IPS-11a (cell line): ENCODE data around the gene VPS54.

ENCODE experiments used
- H3K4me3 ChIP-seq: one replicate; pipeline ENCODE4 v1.5.1; 2013; ENCODE audit warnings: low read depth, low read length, control low read depth

Gene VPS54

DNA sequence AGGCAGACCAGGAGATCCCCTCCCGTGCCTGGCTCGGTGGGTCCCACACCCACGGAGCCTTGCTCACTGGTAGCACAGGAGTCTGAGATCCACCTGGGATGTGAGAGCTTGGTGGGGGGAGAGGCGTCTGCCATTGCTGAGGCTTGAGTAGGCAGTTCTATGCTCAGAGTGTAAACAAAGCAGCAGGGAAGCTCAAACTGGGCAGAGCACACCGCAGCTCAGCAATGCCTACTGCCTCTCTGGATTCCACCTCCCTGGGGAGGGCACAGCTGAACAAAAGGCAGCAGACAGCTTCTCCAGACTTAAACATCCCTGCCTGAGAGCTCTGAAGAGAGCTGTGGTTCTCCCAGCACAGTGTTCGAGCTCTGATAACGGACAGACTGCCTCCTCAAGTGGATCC lies 92.4 kb downstream of the VPS54 start:
- H3K4me3 ChIP-seq: no peak overlapping the region

DNA sequence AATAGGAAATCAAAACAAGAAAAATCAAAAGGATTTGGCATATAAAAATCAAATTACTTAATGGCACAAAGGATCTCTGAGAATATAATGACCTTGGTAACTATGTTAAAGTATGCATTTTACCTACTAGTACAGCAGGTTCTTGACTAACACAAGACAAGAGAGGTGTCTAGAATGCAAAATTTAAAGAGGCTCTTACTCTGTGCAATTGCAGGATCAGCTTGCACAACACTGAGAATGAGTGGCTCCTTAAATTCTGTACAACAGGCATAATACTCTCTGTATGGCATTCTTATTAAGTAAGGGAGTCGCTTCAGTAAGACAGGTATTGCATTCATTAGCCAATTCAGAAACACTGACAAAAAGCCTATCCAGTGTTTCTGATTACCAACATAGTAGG lies 104.9 kb downstream of the VPS54 start:
- no peak overlapping the region for H3K4me3 ChIP-seq

GRCh38 chr2:63903003-63903402 lies 116.2 kb downstream of the VPS54 start:
- no peak overlapping the region for H3K4me3 ChIP-seq

GRCh38 chr2:63902149-63902548 lies 117.1 kb downstream of the VPS54 start:
- no peak overlapping the region for H3K4me3 ChIP-seq

GRCh38 chr2:63899639-63900038 lies 119.6 kb downstream of the VPS54 start:
- no peak overlapping the region for H3K4me3 ChIP-seq

DNA sequence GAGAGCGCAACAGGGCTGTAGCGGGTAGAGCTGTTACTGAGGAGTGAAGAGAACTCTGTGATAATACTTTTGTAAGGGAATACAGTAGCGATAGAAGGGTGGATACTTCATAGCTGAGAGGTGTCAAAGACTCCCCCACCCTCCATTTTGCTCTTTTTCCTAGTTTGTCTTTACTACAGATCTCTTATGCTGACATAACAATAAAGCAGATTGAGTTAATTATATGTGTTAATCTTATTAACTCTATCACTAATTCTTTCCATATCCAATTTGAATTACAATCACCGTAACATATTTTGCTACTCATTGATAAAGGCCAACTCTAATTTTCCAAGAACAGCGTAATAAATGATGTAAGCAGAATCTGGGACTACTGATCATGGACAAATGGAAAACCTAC lies 120.4 kb downstream of the VPS54 start:
- H3K4me3 ChIP-seq: no peak overlapping the region

- H3K4me3 ChIP-seq: no peak overlapping the region
Measured at GRCh38 chr2:63894167-63894566, 125.1 kb downstream of the VPS54 start.

DNA sequence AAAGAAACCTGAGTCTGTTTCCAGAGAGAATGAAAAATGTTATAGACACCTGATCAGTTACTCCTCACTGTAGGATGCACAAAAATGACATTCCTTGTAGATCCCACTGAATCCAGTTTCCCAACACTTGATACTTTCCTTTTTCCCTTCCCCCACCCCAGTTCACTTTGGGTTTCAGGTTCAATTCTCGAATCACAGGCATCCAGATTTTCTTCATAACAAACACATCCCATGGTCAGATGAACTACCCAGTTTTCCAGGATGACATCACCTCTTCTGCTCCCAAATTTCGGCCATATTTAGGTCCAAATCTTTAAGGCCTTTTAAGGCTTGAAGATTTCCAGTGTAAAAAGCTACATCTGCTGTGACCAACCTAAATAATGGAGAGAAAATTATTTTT lies 126.1 kb downstream of the VPS54 start:
- no peak overlapping the region for H3K4me3 ChIP-seq

- no peak overlapping the region for H3K4me3 ChIP-seq
Measured at GRCh38 chr2:63891488-63892030, 127.7 kb downstream of the VPS54 start.

DNA sequence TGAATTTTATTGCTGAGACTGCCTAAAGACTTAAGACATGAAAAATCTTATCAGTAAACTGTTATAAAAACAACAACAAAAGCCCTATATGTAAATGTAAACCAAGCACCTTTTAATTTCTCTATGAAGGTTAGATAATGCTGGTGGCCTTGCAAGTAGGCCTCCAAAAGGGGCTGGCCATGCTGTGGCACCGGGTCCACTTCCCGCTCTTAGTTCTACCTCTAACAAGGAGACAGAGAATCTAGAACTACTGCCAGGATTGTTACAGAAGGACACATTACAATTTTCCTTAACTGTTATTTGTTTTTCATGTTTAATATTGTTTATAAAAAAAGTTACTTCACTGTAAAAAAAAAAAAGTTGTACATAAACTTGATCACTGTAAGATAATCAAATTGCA lies 128.6 kb downstream of the VPS54 start:
- H3K4me3 ChIP-seq: no peak overlapping the region

DNA sequence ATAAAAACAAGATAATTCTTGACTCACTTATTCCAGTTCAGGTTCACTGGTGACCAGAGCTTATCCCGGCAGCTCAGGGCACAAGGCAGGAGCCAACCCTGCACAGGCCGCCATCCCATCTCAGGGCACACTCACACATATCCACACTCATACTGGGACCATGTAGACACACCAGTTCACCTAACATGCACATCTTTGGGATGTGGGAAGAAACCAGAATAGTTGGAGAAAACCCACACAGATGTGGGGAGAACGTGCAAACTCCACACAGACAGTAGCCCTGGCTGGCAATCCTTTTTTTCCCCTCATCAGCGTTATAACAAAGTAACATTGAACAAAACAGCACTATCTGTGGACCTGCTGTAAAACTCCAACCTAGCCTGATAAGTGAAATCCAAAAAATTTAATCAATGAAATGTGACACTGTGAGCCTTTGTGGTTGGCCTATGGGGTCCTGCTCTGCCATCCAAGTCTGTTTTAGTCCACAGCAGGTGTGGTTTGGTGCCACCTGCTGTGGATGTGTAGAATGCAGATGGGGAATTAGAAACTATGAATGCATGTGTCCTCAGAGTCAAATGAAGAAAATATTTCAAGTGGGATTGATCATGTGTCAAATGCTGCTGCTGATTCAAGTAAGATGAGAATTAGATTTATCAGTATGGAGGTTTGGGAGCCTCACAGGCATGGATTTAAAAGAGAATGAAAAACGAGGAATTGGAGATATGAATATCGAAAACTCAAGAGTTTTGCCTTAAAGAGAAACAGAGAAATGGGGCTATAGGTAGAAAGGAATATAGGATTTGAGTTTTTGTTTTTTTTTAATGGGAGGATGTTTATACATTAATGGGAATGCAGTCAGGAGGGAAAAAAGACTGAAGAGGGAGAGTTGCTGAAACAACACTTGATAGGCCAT lies 130.5 kb downstream of the VPS54 start:
- no peak overlapping the region for H3K4me3 ChIP-seq

DNA sequence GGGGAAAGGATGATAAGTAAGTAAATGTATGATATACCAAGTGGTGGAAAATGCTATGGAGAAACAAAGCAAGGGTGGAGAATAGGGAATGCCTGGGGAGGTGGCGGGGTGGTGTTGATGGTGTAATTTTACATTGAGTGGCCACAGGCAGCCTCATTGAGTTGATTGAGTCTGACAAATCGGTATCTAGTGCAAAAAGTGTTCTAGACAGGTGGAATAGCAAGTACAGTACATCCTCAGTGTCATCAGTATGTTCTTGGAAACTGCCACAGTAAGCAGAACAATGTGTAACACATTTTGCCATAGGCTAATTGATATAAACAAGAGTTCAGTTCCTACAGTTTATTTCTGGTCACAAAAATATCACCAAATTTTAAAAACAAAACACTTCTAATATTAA lies 131.2 kb downstream of the VPS54 start:
- H3K4me3 ChIP-seq: no peak overlapping the region

DNA sequence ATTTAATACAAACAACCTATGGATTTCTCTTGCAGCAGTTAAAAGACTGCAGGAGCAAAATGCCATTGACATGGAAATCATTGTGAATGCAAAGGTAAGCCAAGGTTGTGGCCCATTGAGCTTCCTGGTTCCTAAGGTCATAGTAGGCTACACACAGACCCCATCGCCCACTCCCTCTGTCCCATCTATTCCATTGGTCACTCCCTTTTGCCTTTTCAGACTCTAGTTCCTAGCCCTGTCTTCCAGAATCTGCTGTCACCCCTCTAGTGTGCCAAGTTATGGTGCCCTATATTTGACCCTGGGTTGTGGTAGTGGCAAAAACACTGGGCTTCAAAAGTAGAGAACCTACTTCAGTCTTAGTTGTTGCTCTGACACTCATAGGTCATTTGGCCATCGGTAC lies 132.8 kb downstream of the VPS54 start:
- H3K4me3 ChIP-seq: no peak overlapping the region

DNA sequence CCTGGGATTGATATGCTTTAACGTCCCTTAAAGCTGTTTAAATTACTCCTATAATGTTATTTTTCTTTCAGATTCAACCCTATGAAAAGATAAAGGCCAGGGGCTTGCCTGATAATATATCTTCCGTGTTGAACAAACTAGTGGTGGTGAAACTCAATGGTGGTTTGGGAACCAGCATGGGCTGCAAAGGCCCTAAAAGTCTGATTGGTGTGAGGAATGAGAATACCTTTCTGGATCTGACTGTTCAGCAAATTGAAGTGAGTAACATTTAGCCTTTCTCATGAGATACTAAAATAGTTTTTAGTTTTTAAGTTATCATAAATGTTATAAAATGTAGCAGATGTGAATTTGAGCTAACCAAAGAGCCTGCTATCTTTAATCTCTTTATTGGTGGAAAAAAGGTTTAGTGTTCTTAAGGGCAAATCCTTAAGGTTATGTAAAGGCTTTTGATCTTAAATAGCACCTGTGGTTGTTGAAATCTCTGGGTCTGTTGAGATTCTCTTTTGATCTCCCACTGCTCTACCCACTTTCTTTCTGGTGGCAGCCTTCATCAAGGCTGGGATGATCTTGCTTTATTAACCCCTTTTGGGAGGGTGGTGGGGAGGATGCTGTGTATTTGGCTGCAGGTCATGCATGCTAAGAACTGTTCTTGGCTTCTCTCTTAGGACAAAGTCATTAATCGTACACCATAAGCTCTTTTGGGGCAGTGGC lies 136.7 kb downstream of the VPS54 start:
- no peak overlapping the region for H3K4me3 ChIP-seq

DNA sequence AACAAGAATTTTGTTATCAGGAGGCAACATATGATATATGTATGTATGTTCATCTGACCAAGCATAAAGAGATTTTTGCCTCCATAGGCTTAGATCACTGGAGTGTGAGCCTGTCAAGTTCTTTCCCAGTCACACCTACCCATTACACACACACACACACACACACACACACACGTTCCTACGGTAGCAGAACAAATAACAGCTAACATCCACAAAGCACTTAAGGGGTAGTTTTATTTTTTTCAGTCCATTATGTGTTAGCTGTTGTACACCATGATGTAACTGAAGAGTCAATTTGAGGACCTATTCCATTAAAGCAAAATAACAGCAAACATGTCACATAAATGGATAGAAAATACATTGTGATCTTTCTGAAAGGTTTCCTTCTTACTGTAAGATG lies 138.0 kb downstream of the VPS54 start:
- H3K4me3 ChIP-seq: no peak overlapping the region

DNA sequence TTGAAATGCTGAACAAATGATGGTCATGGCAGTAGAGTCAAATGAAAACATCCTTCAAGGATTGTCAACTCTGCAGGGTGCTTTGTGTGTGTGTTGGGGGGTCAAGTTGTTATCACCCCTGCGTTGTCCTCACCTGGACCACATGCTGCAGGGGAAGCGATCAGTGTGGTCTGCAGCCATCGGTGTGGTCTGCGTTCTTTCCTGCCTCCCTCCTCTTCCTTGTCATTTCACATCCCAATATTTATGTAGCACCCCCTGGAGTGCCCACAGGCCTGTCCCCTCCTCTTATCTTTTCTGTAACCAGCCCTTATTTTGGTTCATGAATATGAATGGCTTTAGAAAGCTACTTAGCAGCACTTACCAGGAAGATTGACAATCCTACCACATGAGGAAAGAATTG lies 138.6 kb downstream of the VPS54 start:
- H3K4me3 ChIP-seq: no peak overlapping the region

GRCh38 chr2:63879876-63880433 lies 139.3 kb downstream of the VPS54 start:
- no peak overlapping the region for H3K4me3 ChIP-seq

DNA sequence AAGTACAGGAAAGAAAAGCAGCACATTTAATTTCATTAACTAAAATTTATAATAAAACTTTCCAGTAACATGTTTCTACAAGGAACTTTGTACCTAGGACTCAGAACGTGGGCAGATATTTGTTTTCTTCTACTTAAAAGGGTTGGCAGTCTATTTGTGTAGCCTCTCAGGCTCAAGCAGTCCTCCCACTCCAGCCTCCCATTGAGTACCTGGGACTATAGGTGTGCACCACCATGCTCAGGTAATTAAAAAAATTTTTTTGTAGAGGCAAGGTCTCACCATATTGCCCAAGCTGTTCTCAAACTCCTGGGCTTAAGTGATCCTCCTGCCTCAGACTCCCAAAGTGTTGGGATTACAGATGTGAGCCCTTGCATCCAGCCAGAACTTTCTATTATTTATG lies 140.7 kb downstream of the VPS54 start:
- no peak overlapping the region for H3K4me3 ChIP-seq

- H3K4me3 ChIP-seq: no peak overlapping the region
Measured at GRCh38 chr2:63876311-63876710, 142.9 kb downstream of the VPS54 start.

DNA sequence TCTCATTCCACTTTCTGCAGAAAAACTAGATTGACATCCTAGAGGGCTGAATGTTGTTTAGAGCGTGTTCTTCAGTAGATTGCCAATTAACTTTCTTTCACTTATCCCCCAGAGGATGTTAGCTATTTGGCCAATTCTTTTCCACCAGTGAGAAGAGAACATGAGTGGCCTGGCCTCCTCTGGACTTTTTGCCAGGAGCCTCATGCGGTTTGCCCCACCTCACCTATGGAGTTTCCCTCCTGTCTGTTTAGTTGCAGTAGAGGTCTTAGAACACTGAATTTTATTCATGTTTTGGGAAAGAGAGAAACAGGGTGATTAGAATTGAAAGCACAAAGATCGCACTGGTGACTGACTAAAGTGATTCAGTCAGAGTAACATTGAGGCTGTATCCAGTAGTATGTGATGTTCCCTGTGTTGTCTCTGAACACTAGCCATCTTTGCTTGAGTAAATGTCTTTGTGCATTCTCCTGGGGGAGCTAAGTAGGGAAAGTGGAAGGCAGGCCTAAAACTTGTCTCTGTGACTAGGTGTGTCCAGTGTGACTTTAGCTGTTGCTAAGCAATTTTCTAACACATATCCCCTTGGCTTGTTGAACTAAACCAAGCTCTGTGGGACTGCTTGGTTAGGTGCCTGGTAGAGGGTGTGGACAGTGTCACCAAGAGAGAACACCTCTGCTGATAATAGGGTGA lies 143.5 kb downstream of the VPS54 start:
- H3K4me3 ChIP-seq: no peak overlapping the region

DNA sequence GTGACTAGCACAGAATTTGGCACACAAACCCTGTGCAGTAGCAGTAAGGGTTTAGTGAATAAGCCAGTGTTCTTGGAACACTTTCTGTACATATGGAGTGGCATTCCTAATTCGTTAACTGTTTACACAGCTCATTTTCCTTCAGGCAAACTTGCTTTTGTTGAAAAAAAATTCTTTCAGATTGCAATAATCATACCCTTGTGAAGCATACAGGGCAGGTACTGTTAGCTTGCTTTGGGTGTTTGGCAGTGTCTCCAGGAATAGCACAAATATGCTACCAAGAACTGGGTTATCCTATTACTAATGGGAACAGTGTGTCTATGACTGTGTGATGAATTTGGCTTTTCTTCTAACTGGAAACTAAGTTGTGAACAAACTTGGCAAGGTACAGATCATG lies 144.1 kb downstream of the VPS54 start:
- no peak overlapping the region for H3K4me3 ChIP-seq
